GM20431 (cell line): Measurements from ENCODE around the gene LY6G6F.

Experiments
- in situ Hi-C: fragments of 300-500 bp; cut with MseI, MboI; formaldehyde crosslinking; loops from one replicate; pipeline ENCODE4 v1.15.0; 2020; ENCODE audit warnings: low sequenced_read_pairs; ENCODE audit not compliant: unreplicated experiment

LY6G6F gene

DNA sequence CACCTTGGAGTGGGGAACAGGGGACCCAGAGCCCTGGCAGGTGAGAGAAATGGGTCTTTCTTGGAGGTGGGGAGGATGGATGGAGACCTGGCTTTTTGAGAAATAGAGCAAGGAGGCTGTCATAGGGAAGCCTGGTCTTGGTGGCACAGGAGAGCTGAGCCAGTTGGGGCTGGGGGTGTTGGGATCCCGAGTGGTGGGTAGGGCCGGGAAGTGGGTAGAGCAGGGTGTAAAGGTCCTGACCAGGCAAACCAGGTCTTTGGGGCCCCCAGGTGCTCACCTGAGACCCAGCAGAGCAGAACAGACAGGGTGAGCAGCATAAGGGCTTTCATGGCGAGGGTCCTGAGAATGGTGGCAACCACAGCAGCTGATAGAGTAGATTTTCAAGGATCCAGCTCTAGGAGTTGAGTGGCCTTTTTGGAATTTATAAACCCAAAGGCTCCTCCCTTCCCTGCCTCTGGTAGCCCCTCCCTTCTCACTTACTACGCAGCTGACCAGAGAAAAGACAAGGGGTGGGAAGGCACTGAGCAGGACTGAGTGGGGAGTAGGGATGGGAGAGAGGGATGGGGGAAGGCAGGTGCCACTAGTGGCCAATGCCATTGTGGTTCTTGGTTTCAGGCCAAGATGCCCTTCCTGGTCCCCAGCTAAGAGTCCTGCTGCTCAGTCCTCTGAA is 14.8 kb downstream of the LY6G6F start, which contains the start of gene LY6G6C:
Gene LY6G6C, minus strand, starts transcription at position 396 of the 670 bp plus-strand sequence. Its CDS starts 67 bp downstream, at position 329.
- in situ Hi-C loops: no loop called here

DNA sequence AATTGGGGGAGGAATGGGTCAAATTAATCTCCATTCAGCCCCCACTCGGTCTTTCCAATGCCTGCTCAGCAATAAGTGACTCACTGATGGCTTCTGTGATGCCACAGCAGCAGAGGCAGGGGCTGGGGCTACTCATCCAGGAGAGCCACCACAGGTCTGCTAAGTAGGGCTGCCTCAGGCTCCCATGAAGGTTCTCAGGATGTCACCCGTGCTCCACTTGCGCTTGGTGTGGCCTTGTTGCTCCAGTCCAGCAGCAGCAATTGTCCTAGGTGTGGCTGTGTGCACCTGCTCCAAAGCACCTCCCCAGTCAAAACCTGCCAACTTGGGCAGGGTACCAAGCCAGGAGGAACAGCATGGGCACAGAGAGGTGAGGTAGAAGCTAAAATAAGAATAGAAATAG is 15.5 kb downstream of the LY6G6F start:
- in situ Hi-C loops: no loop called here

DNA sequence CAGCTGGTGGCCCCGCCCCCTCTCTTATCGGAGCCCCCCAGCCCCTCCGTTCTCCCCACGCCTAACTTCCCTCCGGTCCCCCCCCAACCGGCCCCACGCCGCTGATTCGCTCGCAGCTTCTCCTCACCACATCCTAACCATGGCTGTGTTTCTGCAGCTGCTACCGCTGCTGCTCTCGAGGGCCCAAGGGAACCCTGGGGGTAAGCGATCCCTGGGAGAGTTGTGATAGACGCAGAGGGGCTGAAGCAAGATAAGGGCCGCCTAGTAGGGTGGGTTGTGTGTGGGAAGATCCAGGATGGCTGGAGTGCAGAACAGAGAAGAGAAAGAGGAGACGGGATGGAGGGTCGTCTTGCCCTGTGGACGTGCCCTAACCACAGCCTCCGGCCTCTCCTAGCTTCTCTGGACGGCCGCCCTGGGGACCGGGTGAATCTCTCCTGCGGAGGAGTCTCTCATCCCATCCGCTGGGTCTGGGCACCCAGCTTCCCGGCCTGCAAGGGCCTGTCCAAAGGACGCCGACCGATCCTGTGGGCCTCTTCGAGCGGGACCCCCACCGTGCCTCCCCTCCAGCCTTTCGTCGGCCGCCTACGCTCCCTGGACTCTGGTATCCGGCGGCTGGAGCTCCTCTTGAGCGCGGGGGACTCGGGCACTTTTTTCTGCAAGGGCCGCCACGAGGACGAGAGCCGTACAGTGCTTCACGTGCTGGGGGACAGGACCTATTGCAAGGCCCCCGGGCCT is 16.7 kb downstream of the LY6G6F start, which contains the start of gene MPIG6B:
Gene MPIG6B, plus strand, starts transcription at position 129 of the 735 bp plus-strand sequence. Its CDS starts 11 bp downstream, at position 140.
- in situ Hi-C loops: no loop called here

DNA sequence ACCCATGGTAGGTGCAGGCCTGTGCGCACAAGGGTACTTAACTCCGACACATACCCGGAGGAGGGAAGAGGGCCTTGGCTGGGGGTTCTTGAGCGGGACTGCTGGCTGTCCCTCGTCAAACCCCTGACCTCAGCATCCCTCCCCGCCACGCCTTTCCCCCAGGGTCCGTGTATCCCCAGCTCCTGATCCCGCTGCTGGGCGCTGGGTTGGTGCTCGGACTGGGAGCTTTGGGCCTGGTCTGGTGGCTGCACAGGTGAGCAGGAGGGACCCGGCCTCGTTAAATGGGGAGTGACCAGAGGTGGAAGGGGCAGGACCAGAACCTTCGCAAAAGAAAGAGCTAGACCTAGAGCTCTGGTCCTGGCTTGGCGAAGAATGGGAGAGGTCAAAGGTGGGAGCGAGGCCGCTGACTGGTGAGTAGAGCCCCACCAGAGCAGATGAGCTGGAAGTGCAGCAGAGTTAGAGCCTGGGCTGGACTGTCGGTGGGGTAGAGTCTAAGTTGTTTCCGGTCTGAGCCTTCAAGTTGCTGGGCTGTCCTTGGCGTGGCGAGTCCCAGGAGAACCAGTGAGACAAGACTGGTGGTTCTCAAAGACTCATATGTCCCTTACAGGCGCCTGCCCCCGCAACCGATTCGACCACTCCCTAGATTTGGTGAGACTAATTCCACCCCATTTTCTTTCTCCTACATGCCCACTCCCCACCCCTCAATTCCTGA is 17.5 kb downstream of the LY6G6F start:
- in situ Hi-C loops: no loop called here

DNA sequence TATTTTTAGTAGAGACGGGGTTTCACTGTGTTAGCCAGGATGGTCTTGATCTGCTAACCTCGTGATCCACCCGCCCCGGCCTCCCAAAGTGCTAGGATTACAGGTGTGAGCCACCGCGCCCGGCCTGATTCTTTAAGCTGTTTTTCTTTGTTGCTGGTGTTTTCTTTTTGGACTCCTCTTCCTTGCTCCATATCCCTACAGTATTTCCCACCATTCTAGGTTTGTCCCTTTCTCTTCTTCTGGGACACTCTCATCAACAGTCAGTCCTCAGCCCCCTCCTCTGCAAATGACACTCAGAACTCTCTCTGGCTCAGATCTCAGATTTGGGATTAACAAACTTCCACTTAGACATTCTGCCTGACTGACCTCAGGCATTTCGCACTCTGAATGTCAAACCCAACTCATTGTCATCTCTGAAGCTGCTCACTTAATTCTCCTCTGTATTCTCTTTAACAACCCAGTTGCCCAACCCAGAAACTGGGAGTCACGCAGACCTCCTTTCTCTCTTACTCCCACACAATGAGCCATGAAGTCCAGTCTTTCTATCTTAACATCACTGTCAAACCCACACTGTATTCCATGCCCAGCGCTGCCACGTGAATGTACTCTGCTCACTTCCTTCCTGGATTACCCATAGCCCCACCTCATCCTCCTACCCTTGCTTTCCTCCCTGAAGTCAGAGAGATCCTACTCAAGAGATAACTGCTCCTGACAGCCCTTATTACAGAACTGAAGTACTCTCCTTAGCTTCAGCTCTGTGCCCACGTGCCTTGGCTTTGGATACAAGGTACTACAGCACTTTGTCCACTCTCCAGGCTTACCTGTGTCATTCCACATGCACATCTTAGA is 19.1 kb downstream of the LY6G6F start:
- in situ Hi-C loops: no loop called here

DNA sequence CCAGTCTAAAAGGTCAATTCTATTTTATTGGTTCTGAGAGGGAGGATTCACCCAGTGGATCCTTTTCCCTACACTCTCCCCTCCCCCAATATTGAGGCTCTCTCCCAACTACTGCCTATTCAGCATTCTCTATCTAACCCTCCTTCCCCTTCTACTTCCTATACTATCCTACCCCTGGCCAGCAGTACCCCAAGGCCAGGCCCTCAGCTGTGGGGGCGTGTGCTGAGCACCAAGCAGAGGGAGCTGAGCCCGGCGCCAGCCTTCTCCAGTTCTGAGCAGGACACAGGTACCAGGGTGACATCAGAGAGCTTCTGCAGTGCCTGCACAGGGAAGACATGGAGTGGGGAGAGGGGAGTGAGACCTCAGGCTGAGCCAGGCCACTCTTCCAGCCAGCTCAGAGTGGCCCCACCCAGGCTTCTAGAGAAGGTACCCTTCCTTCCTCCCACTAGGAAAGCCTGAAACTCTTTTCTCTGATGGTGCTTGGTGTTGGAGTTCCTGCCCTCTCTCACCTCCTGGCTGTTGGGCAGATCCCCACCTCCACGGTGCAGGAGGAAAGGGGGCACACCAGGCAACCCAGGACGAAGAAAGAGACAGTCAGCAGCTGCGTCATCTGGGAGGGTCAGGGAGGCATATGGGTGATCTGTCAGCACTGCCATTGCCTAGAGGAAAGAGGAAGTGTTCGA is 20.5 kb downstream of the LY6G6F start:
- in situ Hi-C loops: no loop called here

DNA sequence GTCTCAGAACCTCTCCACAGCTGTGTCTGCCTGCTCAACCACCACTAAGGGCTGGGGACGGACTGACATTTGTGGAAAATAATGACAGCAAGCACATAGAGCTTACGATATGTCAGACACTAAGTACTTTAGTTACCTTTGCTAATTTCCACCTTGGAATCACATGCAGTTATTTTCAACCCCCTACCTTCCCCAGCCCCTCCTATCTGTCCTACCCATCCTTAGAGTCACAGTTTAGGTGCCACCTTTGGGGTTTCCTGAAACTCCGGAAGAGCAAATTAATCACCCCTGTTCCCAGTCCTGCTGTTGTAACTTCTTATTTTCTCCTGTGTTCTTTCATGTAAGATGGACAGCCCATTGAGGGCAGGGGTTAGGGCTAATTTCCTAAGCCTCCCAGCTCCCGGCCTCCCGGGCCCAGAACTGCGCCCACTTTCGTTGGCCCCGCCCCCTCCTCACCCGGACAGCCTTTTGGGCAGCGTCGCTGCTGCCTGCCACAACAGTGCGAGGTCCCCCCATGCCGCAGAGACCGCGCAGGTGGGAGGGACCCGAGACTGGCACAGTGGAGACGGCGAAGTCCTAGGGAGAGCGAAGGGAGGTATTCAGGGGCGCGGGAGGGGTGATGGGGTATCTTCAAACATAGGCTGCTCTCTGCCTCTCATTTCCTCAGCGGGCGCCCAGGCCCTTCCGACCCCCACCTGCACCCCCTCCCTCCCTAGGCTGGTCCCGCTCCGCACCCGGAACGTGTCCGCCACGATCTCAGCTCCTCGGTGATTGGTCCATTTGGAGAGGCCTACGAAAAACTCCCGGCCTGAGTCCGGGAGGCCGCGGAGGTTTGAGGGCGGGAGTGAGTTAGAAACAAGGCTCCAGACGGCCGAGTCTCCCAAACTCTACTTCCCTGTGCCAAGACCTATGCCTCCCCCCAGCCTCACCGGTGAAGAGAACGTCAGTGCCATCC is 21.3 kb downstream of the LY6G6F start:
- in situ Hi-C loops: no loop called here

DNA sequence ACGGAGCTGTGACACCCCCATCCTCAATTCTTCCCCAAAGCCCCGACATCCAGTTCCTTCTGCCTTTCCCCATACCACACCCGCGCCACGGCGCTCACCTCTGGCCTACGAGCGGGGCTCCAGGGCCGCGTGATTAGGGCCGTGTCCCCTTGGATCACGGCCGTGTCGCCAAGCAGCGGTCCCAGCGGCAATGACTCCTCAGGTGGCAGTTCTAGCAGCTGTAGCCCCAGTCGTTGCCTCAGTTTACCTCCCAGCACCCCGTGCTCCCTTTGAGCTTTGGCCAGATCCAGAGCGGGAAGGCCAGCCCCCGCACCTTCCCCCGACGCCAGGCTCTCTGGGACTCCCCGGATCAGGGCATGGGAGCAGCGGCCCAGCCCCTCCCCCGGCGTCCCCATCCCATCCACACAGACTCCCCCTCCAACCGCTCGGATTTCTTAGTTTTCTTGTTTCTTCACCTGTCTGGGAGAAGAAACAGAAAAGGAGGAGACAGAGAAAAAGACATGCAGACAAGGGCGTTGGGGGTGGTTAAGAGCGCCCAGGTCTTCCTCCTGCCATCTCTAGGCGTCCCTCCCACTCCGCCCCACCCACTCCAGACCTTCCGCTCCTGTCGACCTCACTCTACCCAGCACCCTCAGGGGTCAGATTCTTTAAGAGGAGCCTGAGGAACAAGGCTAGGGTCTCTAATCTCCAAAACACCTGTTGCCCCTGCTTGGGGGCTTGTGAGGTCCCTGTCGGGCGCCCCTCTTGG is 22.3 kb downstream of the LY6G6F start, which contains the start of gene DDAH2:
Gene DDAH2, minus strand, starts transcription at position 533 of the 748 bp plus-strand sequence. Its CDS starts 138 bp downstream, at position 395.
- in situ Hi-C loops: no loop called here

DNA sequence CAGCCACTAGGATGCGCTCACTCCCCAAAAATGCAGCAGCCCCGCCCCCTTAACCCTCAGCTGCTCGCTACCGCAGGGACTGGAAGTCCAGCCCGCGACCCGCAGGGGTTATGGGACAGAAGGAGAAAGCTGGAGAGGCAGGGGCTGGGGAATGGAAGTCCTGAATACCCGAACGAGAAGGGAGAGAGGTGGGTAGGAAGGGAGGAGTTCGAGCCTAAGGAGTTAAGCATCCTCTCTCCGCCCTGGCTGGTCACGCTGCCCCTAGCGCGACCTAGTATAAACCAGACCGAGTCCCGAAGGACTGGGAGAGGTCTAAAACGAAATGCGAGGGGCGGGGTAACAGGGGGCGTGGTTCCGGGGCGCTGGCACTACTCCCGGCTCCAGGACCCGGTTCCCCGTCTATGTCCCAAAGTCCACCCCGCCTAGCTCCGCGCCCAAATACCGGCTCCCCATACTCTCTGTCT is 22.9 kb downstream of the LY6G6F start:
- in situ Hi-C loops: no loop called here

DNA sequence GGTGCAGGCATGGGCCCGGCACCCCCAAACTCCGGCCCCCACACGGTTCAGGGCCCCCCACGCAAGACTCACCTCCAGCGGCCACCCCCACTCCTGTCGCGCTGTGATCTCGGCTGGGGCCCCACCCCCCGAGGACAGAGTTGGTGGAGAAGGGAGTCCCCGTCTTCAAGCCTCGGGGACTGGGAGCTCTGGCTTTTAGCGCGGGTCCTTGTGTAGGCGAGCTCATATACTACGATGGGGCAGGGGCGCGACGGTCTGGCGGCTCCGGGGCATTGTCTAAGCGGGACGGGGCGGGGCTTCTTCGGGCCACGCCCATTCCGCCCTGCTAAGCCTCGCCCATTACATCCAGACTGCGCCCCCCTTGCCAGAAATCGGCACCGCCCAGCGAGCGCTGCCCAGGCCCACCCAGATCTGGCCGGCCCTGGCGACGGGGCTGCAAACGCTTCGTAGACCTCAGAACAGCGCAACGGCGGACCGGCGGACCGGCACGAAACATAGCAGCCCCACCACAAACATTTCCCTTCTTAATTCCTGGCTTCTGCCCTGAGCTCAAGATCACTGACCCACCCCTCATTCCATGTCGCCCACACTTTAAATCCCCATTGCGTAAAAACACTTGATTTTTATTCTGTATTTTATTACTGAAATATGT is 23.4 kb downstream of the LY6G6F start:
- in situ Hi-C loops: no loop called here

DNA sequence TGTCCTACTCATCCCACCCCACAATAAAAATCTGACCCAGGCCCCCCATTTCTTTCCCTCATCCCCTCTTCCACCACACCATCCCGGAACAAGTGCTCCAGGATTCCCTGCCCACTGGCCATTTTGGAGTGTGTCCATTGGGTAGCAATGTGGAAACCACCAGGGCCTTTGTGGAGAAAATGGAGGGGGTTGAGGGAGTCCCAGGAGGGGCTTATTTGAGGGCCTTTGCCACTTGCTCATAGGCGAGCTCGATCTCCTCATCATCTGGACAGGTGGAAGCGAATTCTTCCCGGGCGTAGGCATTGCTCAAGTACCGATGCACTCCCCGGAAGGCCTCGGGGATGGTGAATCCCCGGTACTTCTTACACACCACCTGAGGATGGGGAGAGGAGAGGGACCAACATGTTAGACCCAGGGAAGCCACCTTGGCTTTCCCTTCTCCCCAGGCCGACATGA is 24.0 kb downstream of the LY6G6F start:
- in situ Hi-C loops: no loop called here

DNA sequence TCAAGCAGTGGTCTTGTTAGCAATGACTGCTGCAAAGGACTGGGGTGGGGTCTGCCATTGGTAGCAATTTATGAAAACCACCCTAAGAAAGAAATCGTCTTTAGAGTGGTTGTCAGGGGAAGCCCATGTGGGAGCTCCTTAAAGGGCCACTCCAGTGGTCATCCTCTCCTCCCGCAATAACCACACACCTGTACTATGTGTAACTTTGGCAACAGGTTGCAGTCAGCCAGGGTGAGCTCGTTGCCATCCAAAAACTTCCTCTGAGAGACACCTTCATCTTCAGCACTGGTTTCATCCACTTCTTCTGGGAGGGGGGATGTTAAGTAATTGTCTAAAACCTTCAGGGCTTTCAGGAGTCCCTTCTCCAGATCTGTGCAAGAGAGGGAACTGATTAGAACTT is 25.4 kb downstream of the LY6G6F start:
- in situ Hi-C loops: no loop called here

DNA sequence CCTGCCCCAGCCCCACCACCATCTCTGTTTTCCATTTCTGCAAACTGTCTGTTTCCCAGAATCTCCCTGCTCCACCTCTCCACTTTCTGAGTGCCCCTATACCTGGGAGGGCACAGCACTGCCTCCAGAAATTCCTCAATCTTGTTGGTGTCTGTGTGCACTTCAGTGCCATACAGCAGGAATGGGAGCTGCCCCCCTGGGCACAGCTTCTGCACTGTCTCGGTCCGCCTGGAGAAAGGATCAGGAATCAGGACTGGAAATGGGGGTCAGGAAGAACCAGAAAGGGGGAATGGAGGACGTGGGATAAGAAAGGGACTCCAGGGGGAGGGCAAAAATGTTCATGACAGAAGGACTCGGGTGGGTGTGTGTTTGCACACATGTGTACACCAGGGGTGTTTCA is 27.1 kb downstream of the LY6G6F start:
- in situ Hi-C loops: no loop called here

DNA sequence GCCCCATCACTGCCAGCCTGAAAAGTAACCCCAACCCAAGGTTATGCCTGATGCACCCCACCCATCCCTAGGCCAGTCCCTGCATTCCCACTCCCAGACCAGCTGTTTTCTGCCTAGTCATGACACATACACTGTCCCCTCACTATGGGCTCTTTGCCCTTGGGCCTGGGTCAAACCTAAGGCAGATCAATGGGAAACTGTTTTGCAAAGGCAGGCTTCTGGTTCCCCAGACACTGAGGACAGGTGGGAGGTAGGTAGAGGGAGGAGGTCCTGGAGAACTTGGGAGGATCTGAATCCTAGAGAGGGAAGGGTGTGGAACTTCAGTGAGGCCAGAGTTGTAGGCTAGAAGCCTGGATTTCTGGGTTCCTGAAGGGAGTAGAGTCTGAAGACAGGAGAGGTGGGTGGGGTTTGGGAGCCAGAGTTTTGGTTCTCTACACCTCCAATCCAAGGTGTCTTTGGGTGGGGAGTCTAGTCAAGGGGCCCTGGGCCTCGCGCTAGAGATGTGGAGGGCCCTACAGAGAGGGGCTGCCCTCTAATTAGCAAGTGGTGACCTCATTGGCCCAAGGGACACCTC is 27.7 kb downstream of the LY6G6F start:
- in situ Hi-C loops: no loop called here

DNA sequence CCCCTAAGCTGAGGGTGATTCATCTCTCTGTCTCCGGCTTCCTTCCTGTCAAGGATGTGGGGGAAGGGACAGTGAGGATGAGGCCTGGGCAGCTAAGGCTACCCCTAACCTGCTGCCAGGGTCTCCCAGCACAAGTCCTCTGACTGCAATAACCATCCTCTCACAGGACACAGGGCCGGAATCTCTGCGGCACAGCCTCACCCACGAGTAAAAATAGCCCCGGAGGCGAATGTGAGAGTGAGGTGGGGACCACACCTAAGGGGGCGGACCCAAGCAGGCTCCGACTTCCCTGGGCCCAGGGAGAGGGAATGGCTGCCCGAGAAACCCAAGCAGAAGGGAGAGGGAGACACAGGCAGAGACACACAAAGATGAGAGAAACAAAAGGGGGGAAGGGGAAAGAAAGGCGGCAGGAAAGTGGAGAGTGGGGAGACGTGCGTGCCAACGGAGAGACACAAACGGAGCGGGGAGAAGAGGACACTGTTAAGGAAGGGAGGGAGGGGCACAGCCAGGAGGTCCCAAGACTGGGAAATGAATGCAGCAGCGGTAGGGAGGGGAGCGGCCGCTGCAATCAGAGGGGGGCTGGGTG is 28.2 kb downstream of the LY6G6F start:
- in situ Hi-C loops: no loop called here
